Endothelial cell of umbilical vein (primary cell): ENCODE results near the gene ENDOG.

Experiments
- CTCF ChIP-seq, 2 donors: IDR thresholded peaks; 1 replicate in 1 of 2; 2 replicates in 1 of 2; pipeline ENCODE4 v1.5.1; 2011; ENCODE audit warnings: low read length in 2 of 2, mild to moderate bottlenecking in 2 of 2, moderate library complexity in 2 of 2, control low read depth in 1 of 2, inconsistent platforms in 1 of 2, low read depth in 1 of 2; ENCODE audit not compliant: insufficient read depth in 1 of 2; ENCODE audit errors: extremely low read depth in 1 of 2
- JUN ChIP-seq: IDR thresholded peaks from 2 replicates; pipeline ENCODE4 v1.6.1; 2011; ENCODE audit warnings: borderline replicate concordance, low read depth; ENCODE audit not compliant: insufficient read length, insufficient read depth
- MYC ChIP-seq: IDR thresholded peaks from one replicate; pipeline ENCODE4 v1.6.1; 2011; ENCODE audit warnings: mild to moderate bottlenecking, low read depth, low read length
- POLR2A ChIP-seq: IDR thresholded peaks from 2 replicates; pipeline ENCODE4 v1.6.1; 2012; ENCODE audit warnings: low read depth, mild to moderate bottlenecking, control low read depth, low read length
- POLR2AphosphoS5 ChIP-seq: IDR thresholded peaks from 2 replicates; pipeline ENCODE4 v1.6.1; 2012; ENCODE audit warnings: low read depth, mild to moderate bottlenecking, control low read depth, low read length, moderate library complexity; ENCODE audit not compliant: insufficient read depth
- TF ChIP-seq, protein P1 (sequence below): IDR thresholded peaks from 2 replicates; pipeline ENCODE4 v1.6.1; 2011; ENCODE audit not compliant: insufficient read depth, insufficient read length

DNA sequence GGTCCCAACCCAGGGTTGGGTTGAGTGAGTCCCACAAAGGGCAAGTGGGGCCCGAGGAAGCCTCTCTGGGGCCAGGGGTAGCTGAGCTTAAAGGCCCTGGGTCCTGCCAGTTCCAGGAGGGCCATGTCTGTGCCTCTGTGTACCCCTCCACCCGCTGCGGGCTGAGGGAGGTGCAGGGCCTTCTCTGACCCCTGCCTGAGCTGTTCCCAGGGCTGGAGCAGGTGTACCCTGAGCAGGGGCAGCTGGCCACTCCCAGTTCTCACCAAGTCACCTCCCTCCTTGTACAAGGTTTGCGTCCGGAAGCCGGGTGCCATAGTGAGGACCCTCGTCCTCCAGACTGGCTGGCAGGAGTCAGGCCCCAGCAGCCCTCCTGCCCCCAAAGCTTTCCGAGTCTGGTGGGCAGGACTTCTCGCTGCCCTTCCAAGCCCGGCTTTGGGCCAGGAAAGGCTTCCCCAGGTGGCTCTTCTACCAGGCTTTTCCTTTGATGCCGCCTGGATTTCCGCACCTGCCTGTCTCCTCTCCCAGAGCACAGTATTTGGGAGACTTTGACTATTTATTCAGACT, 9.2 kb upstream of the ENDOG start:
- TF ChIP-seq POLR2A: no peak
- TF ChIP-seq CTCF (IDR thresholded peaks at IDR 0.05; ENCODE audit: extremely low read depth in 1 of 2, insufficient read depth in 1 of 2, low read depth in 1 of 2, low read length in 2 of 2): no peak
- TF ChIP-seq POLR2AphosphoS5: no peak
- TF ChIP-seq, protein P1, sequence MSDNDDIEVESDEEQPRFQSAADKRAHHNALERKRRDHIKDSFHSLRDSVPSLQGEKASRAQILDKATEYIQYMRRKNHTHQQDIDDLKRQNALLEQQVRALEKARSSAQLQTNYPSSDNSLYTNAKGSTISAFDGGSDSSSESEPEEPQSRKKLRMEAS: no peak
- TF ChIP-seq MYC: no peak
- TF ChIP-seq JUN: no peak
